Mucosa of descending colon (tissue), 3 donors: ENCODE measurements around the gene BCL2L13. TPM values are rescaled to one million over a fixed set of nuclear protein-coding genes. Genes with fewer than 3 reads are reported as not detected.

Experiments used
- ATAC-seq: fragments of 200-7000 bp; cut with Tn5 transposase; one replicate; pipeline ENCODE4 v1.9.1; 2020; ENCODE audit warnings: mild to moderate bottlenecking, moderate library complexity
- DNase-seq, 3 donors: peaks; one replicate each; pipeline ENCODE4 v3.0.0-alpha.2; 2020
- H3K36me3 ChIP-seq: fragments of 200-600 bp; one replicate; pipeline ENCODE4 v1.8.0; 2021; ENCODE audit warnings: low read depth, mild to moderate bottlenecking
- H3K4me1 ChIP-seq: fragments of 200-600 bp; one replicate; pipeline ENCODE4 v1.8.0; 2021; ENCODE audit warnings: low read depth, mild to moderate bottlenecking
- H3K4me3 ChIP-seq: fragments of 200-600 bp; one replicate; pipeline ENCODE4 v1.8.0; 2021; ENCODE audit warnings: mild to moderate bottlenecking
- H3K9me3 ChIP-seq: fragments of 200-600 bp; one replicate; pipeline ENCODE4 v1.8.0; 2021; ENCODE audit warnings: mild to moderate bottlenecking
- CTCF ChIP-seq: fragments of 200-600 bp; IDR thresholded peaks from one replicate; pipeline ENCODE4 v1.8.0; 2022; ENCODE audit warnings: antibody characterized with exemption, mild to moderate bottlenecking
- intact Hi-C, 2 donors: fragments of 100-400 bp; cut with DNase I in 1 of 2; cut with micrococcal nuclease in 1 of 2; formaldehyde crosslinking; loops; one replicate each; pipeline versions ENCODE4 v1.11.0 to v1.11.1; 2022; cut with DNase I, micrococcal nuclease
- total RNA-seq, 3 donors: library from RNA; stranded (reverse); fragmentation: NEBNext Ultra II Directional in 2 of 3; extraction: Animal tissue kit (Norgen Biotek cat#: 25700) in 2 of 3; gene quantifications; one replicate each; pipeline versions ENCODE4 v1.2.1 to v1.2.4, GENCODE V29; 2021 to 2023
- donor health status: DM: no; HTN: no; CAD: no; lungs with moderate emphysema.
- donor health status: DM: no; HTN: no; CAD: no.
- donor health status: DM: no; HTN: yes; CAD: no.

BCL2L13 gene
- total RNA-seq, 3 donors from 2014 or later = 47.2 to 61.2 (median 57.3) TPM

- no peak for DNase-seq
- no peak overlapping the region for H3K4me3 ChIP-seq
- no peaks in the 10 kb centered on the region for H3K4me1 ChIP-seq
- intact Hi-C loops = no loop called here
- H3K36me3 ChIP-seq = no peaks in the 10 kb centered on the region
- ATAC-seq = no peak
- no peak for TF ChIP-seq CTCF
- no peaks in the 10 kb centered on the region for H3K9me3 ChIP-seq
Measured at GRCh38 chr22:17712441-17712840, 73.9 kb downstream of the BCL2L13 start.

- DNase-seq = no peak
- intact Hi-C loops = no loop called here
- no peaks in the 10 kb centered on the region for H3K4me1 ChIP-seq
- ATAC-seq = no peak
- H3K9me3 ChIP-seq = no peaks in the 10 kb centered on the region
- no peak overlapping the region for H3K4me3 ChIP-seq
- no peaks in the 10 kb centered on the region for H3K36me3 ChIP-seq
- no peak for TF ChIP-seq CTCF
Measured at GRCh38 chr22:17716529-17716928, 78.0 kb downstream of the BCL2L13 start.

- ATAC-seq = no peak
- no peak overlapping the region for H3K4me3 ChIP-seq
- no peak for DNase-seq
- H3K36me3 ChIP-seq = no peaks in the 10 kb centered on the region
- no peak for TF ChIP-seq CTCF
- H3K4me1 ChIP-seq = no peaks in the 10 kb centered on the region
- intact Hi-C loops = no loop called here
- H3K9me3 ChIP-seq = no peaks in the 10 kb centered on the region
Measured at GRCh38 chr22:17717708-17718107, 79.2 kb downstream of the BCL2L13 start.

GRCh38 chr22:17719911-17720310, 81.4 kb downstream of the BCL2L13 start:
- Histone ChIP-seq H3K36me3 (no peaks in the 10 kb centered on the region), H3K4me3 (no peak overlapping the region), H3K9me3 (no peaks in the 10 kb centered on the region), H3K4me1 (peaks cover 8% of the 10 kb centered on the region)
- ATAC-seq (no peak), DNase-seq (no peak)
- intact Hi-C loops = no loop called here
- no peak for TF ChIP-seq CTCF

GRCh38 chr22:17724241-17724640, 85.7 kb downstream of the BCL2L13 start:
- ATAC-seq (no peak), DNase-seq (no peak)
- no peaks in the 10 kb centered on the region for H3K9me3 ChIP-seq
- no peaks in the 10 kb centered on the region for H3K36me3 ChIP-seq
- H3K4me3 ChIP-seq = no peak overlapping the region
- intact Hi-C loops = no loop called here
- peaks cover 14% of the 10 kb centered on the region for H3K4me1 ChIP-seq
- TF ChIP-seq CTCF = no peak
